GM12878 (cell line): ENCODE results near the gene PLIN3. TPM values are rescaled to one million over a fixed set of nuclear protein-coding genes. Genes with fewer than 3 reads are reported as not detected.

Experiments used
- ATAC-seq: fragments of 200-7000 bp; cut with Tn5 transposase; 3 replicates; pipeline ENCODE4 v1.9.1; 2020; ENCODE audit warnings: mild to moderate bottlenecking, moderate library complexity
- BruUV-seq: library from RNA; stranded (reverse); fragments of 400-500 nt; replicated peaks from 2 replicates; lab custom pipeline; 2021; lab: Mats Ljungman, UMichigan
- CTCF ChIA-PET: fragments of 300-600 bp; sonication (Branson Sonifier 250); formaldehyde crosslinking; extraction: SDS; loops from one replicate; lab custom pipeline; 2021; ENCODE audit warnings: inconsistent platforms; lab: Yijun Ruan, JAX
- POLR2A ChIA-PET: fragments of 350-600 bp; formaldehyde crosslinking; extraction: SDS; loops from one replicate; lab custom pipeline; 2021; ENCODE audit warnings: inconsistent platforms; lab: Charles Lee
- RAD21 ChIA-PET: fragments of 300-600 bp; sonication (Branson Sonifier 250); formaldehyde crosslinking; loops from one replicate; lab custom pipeline; 2023; ENCODE audit warnings: antibody characterized with exemption; ENCODE audit not compliant: unreplicated experiment; lab: Charles Lee
- SMC1A ChIA-PET: fragments of 300-600 bp; sonication (Branson Sonifier 250); formaldehyde crosslinking; loops from one replicate; lab custom pipeline; 2023; ENCODE audit not compliant: unreplicated experiment, uncharacterized antibody; lab: Charles Lee
- DNase-seq: peaks from one replicate; pipeline ENCODE4 v3.0.0-alpha.2; 2011; ENCODE audit warnings: low read depth, low spot score
- FAIRE-seq: peaks from 3 replicates; lab custom pipeline; 2011; peaks lifted over from hg19 to GRCh38; lab: Jason Lieb, UNC
- H2AFZ ChIP-seq: 2 replicates; pipeline ENCODE4 v1.6.0; 2011; ENCODE audit warnings: low read depth, low read length, control low read depth; ENCODE audit not compliant: control insufficient read depth
- H3K27ac ChIP-seq: 2 replicates; pipeline ENCODE4 v1.5.1; 2011; ENCODE audit warnings: control low read depth; ENCODE audit not compliant: control insufficient read depth, insufficient read depth
- H3K27me3 ChIP-seq, 2 experiments: replicated peaks in 1 of 2; 2 replicates each; pipeline versions ENCODE4 v1.6.0 to v1.6.1; 2011; ENCODE audit warnings: low read length in 1 of 2; ENCODE audit not compliant: control insufficient read depth in 2 of 2, insufficient read depth in 2 of 2
- H3K36me3 ChIP-seq, 2 experiments: 2 replicates each; pipeline ENCODE4 v1.5.1; 2011; ENCODE audit warnings: low read length in 1 of 2; ENCODE audit not compliant: control insufficient read depth in 2 of 2, insufficient read depth in 2 of 2
- H3K4me1 ChIP-seq: 2 replicates; pipeline ENCODE4 v1.6.1; 2011; ENCODE audit warnings: mild to moderate bottlenecking, low read length, moderate library complexity, mixed read lengths; ENCODE audit not compliant: control insufficient read depth, insufficient read depth
- H3K4me2 ChIP-seq: 2 replicates; pipeline ENCODE4 v1.6.0; 2011; ENCODE audit warnings: control low read depth; ENCODE audit not compliant: control insufficient read depth, insufficient read depth
- H3K4me3 ChIP-seq: fragments of 200-600 bp; sonication (generic); 2 replicates; pipeline ENCODE4 v1.5.1; 2016
- H3K79me2 ChIP-seq: 2 replicates; pipeline ENCODE4 v1.6.0; 2011; ENCODE audit warnings: low read length; ENCODE audit not compliant: control insufficient read depth, insufficient read depth
- H3K9ac ChIP-seq: 2 replicates; pipeline ENCODE4 v1.8.0; 2011; ENCODE audit warnings: low read length, control low read depth, mixed read lengths; ENCODE audit not compliant: control insufficient read depth, insufficient read depth
- H3K9me3 ChIP-seq: replicated peaks from 3 replicates; pipeline ENCODE4 v1.5.1; 2011; ENCODE audit warnings: mild to moderate bottlenecking, low read length; ENCODE audit not compliant: control insufficient read depth, insufficient read depth
- H4K20me1 ChIP-seq: 2 replicates; pipeline ENCODE4 v1.6.0; 2011; ENCODE audit not compliant: control insufficient read depth, insufficient read depth
- HDGF ChIP-seq: fragments of 450-650 bp; IDR thresholded peaks from 2 replicates; pipeline ENCODE4 v1.6.1; 2016; ENCODE audit warnings: antibody characterized with exemption
- POLR2A ChIP-seq: IDR thresholded peaks from 2 replicates; pipeline ENCODE4 v1.6.1; 2011; ENCODE audit warnings: low read depth, mild to moderate bottlenecking, low read length
- POLR2AphosphoS2 ChIP-seq: IDR thresholded peaks from 2 replicates; pipeline ENCODE4 v1.6.1; 2011; ENCODE audit warnings: low read depth, mild to moderate bottlenecking, low read length, improper control_type of control experiment, moderate library complexity
- POLR2AphosphoS5 ChIP-seq: IDR thresholded peaks from 2 replicates; pipeline ENCODE4 v1.6.1; 2011; ENCODE audit warnings: mild to moderate bottlenecking, low read length, inconsistent platforms
- WGBS: methylation state at CpG from one replicate; pipeline ENCODE4 v1.1.6; 2016; ENCODE audit warnings: low lambda C conversion rate; ENCODE audit not compliant: insufficient replicate concordance, insufficient coverage; ENCODE audit errors: missing lambda C conversion rate; 5-methylcytosine and 5-hydroxymethylcytosine counted together
- in situ Hi-C: fragments of 300-500 bp; cut with MboI; formaldehyde crosslinking; loops from 9 replicates; pipeline ENCODE4 v1.14.3; 2018; ENCODE audit warnings: mixed read lengths
- intact Hi-C: fragments of 100-400 bp; cut with micrococcal nuclease; formaldehyde crosslinking; loops from one replicate; pipeline ENCODE4 v1.14.2; 2022; ENCODE audit not compliant: unreplicated experiment
- polyA plus RNA-seq, 11 experiments: library from polyadenylated mRNA; depleted of rRNA in 4 of 11; unstranded in 6 of 11; stranded (reverse) in 5 of 11; fragments of >200 nt; fragmentation: Nextera tagmentation in 4 of 11; fragmentation: Illumina TruSeq in 1 of 11; extraction: Ambion mirVana in 4 of 11; extraction: Trizol in 1 of 11; gene quantifications; 1 replicate in 1 of 11; 2 replicates in 10 of 11; pipeline versions ENCODE4 v1.2.1 to v1.2.3, GENCODE V29; 2011 to 2016; ENCODE audit warnings: inconsistent platforms in 2 of 11, missing spikeins in 2 of 11, low read depth in 1 of 11
- total RNA-seq, 4 experiments: library from RNA; depleted of rRNA in 3 of 4; stranded (reverse); fragments of >200 nt in 3 of 4; fragmentation: Illumina TruSeq in 1 of 4; extraction: Trizol in 1 of 4; gene quantifications; 2 replicates each; pipeline versions ENCODE4 v1.2.1 to v1.2.3, GENCODE V29; 2013 to 2021

PLIN3 gene
- total and polyA plus RNA-seq, 10 of the 15 experiments (the other 5 are each of a cell fraction or from before 2014, with no cell fraction given): 7.7 to 71.4 (median 66.8) TPM

DNA sequence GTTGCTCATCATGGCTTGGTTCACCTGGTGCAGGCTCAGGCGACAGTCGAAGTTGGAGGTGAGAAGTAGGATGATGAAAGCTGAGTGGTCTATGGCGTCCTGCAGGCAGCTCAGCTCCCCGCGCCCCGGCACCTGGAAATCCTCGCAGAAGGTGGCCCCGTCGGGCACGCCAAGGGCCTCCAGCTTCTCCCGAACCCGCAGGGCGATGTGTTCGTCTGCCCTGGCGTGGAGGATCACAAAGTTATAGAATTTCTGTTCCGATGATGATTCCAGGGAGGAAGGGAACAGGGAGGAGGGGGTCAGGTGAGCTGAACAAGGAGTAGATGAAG is 50.6 kb downstream of the PLIN3 start:
- SMC1A ChIA-PET: no interaction called here
- Histone ChIP-seq H3K27me3 (no peaks in the 10 kb centered on the region), H3K27ac (no peak overlapping the region), H3K79me2 (peaks cover 2% of the 10 kb centered on the region), H3K4me3 (no peak overlapping the region), H3K9me3 (no peaks in the 10 kb centered on the region; the same call in 2 of the 3 replicates), H3K4me1 (peaks cover 12% of the 10 kb centered on the region), H3K9ac (no peak overlapping the region), H2AFZ (no peak overlapping the region), H3K4me2 (no peak overlapping the region), H4K20me1 (no peaks in the 10 kb centered on the region), H3K36me3 (peaks cover 5 to 25% of the 10 kb centered on the region in 2 experiments; a peak in 3 of 4 replicates)
- POLR2A ChIA-PET: interaction anchor here (0.6 to 0.8 kb wide), 2 partner anchors 36 to 95 kb away, joined by 4 to 6 read pairs; no protein-coding TSS in a partner anchor
- TF ChIP-seq POLR2AphosphoS5 (no peak), POLR2AphosphoS2 (0 out of 2 replicates have a peak, but pooled peaks have one; percentile 21)
- 96% methylated on average over 16 of the region's 16 CpGs for WGBS
- in situ Hi-C loops (no loop called here), intact Hi-C loops (no loop called here)
- DNase-seq (no peak), ATAC-seq (no peak), FAIRE-seq (no peak)
- RAD21 ChIA-PET: no interaction called here
- TSS peak; percentile 59 for BruUV-seq
- CTCF ChIA-PET: interaction anchor here (0.9 to 2.2 kb wide), 3 partner anchors 12 to 95 kb away, joined by 3 to 10 read pairs (median 6); no protein-coding TSS in a partner anchor

DNA sequence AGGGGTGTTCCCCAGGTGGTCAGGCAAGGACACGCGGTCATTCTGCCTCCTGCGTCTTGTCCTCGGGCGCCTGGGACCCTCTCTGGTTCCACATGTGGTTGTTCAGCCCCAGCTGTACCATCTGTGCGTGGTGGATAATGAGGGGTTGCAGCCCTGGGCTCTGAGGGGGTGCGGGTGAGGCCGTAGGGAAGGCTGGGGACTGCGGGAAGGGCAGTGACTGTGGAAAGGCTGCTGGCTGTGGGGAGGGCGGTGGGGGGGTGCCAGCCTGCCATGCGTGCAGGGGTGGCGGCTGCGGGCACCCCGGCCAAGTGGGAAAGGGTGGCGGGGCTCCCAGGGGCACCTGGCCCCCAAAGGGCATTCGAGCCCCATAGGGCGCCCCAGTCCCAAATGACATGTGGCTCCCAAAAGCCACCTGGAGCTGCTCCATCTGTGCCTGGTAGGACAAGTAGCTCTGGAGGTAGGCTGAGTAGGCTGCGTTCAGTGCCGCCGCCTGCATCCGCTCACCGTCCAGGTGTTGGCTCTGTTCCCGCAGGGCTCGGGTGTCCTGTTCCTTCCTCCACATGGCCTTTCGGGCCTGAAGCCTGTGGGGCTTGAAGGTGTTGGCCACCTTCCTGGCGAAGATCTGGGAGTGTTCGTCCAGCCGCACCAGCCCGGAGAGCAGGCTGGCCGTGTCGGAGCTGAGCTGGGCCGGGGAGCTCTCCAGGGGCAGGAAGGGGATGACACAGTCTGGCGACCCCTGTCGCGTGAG is 51.1 kb downstream of the PLIN3 start:
- Histone ChIP-seq H3K9ac (no peak overlapping the region), H3K79me2 (peaks cover 2% of the 10 kb centered on the region), H3K4me3 (no peak overlapping the region), H3K27ac (no peak overlapping the region), H3K4me2 (no peak overlapping the region; the same call in 1 of the 2 replicates), H3K4me1 (peaks cover 14% of the 10 kb centered on the region), H3K27me3 (no peaks in the 10 kb centered on the region), H3K9me3 (no peaks in the 10 kb centered on the region; the same call in 2 of the 3 replicates), H3K36me3 (peaks cover 5 to 25% of the 10 kb centered on the region in 2 experiments; a peak in 3 of 4 replicates)
- intact Hi-C loops: no loop called here
- DNase-seq: no peak
- CTCF ChIA-PET: interaction anchor here (0.9 to 2.2 kb wide), 3 partner anchors 11 to 96 kb away, joined by 3 to 10 read pairs (median 6); no protein-coding TSS in a partner anchor
- no TSS peak for BruUV-seq
- in situ Hi-C loops: no loop called here
- TF ChIP-seq HDGF (no peak), POLR2A (peak; percentile 52)
- TF ChIP-seq, all 136 proteins: peak for 1
- ChIA-PET RAD21 (no interaction called here), SMC1A (no interaction called here), POLR2A (interaction anchor here (0.6 to 0.8 kb wide), 2 partner anchors 36 to 96 kb away, joined by 4 to 6 read pairs; no protein-coding TSS in a partner anchor)
- H4K20me1 ChIP-seq: no peaks in the 10 kb centered on the region
- WGBS: 96% methylated on average over 31 of the region's 35 CpGs
- ATAC-seq: no peak
- no peak overlapping the region for H2AFZ ChIP-seq
- no peak for FAIRE-seq
